Measurements from ENCODE around the gene COL4A4. TPM values are rescaled to one million over a fixed set of nuclear protein-coding genes. Genes with fewer than 3 reads are reported as not detected.

The COL4A4 gene
- total and polyA plus RNA-seq, 12 donors = 0.44 to 41.6 (median 22.1) TPM

DNA sequence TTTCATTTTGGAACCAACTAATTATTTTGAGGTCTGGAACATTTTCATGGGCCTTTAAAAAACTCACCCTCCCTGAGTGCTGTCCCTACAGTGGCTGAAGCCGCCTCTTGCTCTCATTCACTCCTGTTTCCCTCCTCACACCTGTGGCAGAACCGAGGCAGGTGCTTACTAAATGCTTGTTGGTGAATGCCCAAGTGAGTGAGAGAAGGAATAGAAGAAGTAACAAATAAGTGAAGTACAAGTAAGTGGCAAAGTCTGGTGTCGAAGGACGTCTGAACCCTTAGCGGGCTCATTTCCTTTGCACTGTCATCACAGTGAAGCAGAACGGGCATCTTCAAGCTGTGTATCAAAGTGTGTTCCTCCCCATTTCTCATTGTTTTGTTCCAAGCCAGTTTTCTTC, 192.9 kb downstream of the COL4A4 start:
- intact Hi-C loops (cut with DNase I) = no loop called here
- Histone ChIP-seq H3K4me1 (replicated peaks in 1 of 2) (no peaks in the 10 kb centered on the region), H3K9me3 (replicated peaks in 1 of 3) (no peaks in the 10 kb centered on the region), H3K27me3 (no peaks in the 10 kb centered on the region), H3K4me3 (no peak overlapping the region), H3K27ac (no peak overlapping the region), H3K36me3 (replicated peaks in 1 of 2) (no peaks in the 10 kb centered on the region)
- DNase-seq = no peak
- TF ChIP-seq, protein P1, sequence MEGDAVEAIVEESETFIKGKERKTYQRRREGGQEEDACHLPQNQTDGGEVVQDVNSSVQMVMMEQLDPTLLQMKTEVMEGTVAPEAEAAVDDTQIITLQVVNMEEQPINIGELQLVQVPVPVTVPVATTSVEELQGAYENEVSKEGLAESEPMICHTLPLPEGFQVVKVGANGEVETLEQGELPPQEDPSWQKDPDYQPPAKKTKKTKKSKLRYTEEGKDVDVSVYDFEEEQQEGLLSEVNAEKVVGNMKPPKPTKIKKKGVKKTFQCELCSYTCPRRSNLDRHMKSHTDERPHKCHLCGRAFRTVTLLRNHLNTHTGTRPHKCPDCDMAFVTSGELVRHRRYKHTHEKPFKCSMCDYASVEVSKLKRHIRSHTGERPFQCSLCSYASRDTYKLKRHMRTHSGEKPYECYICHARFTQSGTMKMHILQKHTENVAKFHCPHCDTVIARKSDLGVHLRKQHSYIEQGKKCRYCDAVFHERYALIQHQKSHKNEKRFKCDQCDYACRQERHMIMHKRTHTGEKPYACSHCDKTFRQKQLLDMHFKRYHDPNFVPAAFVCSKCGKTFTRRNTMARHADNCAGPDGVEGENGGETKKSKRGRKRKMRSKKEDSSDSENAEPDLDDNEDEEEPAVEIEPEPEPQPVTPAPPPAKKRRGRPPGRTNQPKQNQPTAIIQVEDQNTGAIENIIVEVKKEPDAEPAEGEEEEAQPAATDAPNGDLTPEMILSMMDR (IDR thresholded peaks at IDR 0.05) = no peak
- TF ChIP-seq POLR2A (IDR thresholded peaks at IDR 0.05) = no peak
- WGBS, 4 donors = 85 to 89% (median 88%) methylated on average over 6 of the region's 6 CpGs

DNA sequence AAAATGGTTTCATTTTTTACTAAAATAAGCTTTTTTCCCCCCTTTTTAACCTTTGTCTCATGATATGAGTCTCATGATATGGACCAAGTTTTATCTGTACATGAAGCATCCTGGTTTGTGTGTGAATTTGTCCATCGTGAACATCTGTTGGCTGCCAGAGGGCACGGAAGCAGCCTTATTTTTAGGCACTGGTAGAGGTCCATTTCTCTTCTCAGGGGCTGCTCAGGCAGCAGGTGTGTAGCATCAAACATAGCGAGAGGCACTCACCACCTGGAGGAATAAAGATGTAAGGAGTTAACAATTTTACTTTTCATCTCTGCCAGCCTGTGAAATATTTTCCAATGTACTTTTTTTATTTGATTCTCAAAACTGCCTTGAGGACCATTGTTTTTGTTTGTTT, 193.6 kb downstream of the COL4A4 start:
- no peak overlapping the region for H3K27ac ChIP-seq
- H3K9me3 ChIP-seq (replicated peaks in 1 of 3) = no peaks in the 10 kb centered on the region
- WGBS, 4 donors = 77 to 90% (median 85%) methylated on average over 3 of the region's 3 CpGs
- TF ChIP-seq POLR2A (IDR thresholded peaks at IDR 0.05) = no peak
- no peaks in the 10 kb centered on the region for H3K4me1 ChIP-seq (replicated peaks in 1 of 2)
- no peak overlapping the region for H3K4me3 ChIP-seq
- no peaks in the 10 kb centered on the region for H3K36me3 ChIP-seq (replicated peaks in 1 of 2)
- H3K27me3 ChIP-seq = no peaks in the 10 kb centered on the region
- no peak for DNase-seq
- intact Hi-C loops (cut with DNase I) = no loop called here

DNA sequence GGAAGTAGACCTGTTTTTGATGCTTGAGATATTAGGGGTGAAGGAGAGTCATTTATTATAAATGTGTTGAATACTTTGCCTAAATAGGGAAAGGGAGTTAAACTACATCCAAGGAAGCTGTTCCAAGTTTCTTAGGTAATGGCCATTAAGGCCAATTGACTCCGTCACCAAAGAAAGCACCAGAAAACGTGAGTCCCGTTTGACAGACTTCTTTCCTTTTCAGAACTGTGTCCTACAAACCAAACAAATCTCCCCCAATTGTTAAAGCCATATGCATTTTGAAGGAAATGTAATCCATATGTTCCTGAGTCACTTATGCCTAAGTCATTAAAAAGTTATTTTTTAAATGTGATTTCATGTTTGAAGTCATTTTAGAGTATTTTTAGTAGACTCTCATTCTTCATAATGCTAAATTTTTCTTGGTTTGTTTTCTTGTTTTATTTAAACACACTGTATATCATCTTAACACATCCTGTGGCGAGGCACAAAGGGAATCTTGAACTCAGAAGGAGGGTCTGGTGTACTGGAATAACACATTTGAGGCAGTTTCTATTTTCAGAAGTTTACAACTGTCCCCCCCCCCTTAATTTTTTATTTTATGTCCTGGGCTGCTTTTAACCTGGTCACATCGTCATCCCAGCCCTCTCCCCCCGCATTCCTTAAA, 194.5 kb downstream of the COL4A4 start:
- Histone ChIP-seq H3K4me3 (no peak overlapping the region), H3K27me3 (no peaks in the 10 kb centered on the region), H3K9me3 (replicated peaks in 1 of 3) (no peaks in the 10 kb centered on the region), H3K27ac (no peak overlapping the region), H3K36me3 (replicated peaks in 1 of 2) (no peaks in the 10 kb centered on the region), H3K4me1 (replicated peaks in 1 of 2) (no peaks in the 10 kb centered on the region)
- no peak for DNase-seq
- intact Hi-C loops (cut with DNase I) = no loop called here
- WGBS, 4 donors = 77 to 87% (median 80%) methylated on average over 6 of the region's 6 CpGs
- TF ChIP-seq, protein P1 (IDR thresholded peaks at IDR 0.05) = no peak
- TF ChIP-seq POLR2A (IDR thresholded peaks at IDR 0.05) = no peak

DNA sequence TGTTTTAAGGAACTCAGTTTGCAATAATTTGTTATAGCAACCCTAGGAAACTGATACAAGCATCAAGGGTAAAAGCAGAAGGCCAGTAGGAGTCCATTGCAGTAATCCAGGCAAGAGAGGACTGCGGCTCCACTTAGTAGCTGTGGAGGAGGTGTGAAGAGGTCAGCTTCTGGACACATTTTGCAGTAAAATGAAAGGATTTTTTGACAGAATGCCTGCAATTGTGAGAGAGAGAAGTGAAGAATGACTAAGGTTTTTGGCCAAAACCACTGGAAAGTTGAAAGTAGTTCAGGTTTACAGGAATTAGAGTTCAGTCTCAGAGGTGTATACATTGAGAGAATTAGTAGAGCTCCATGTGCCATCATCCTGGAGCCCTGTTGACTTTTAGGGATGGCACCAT, 198.6 kb downstream of the COL4A4 start:
- no peak for TF ChIP-seq POLR2A (IDR thresholded peaks at IDR 0.05)
- TF ChIP-seq, protein P1 (IDR thresholded peaks at IDR 0.05) = no peak
- intact Hi-C loops (cut with DNase I) = no loop called here
- Histone ChIP-seq H3K4me3 (no peak overlapping the region), H3K27ac (no peak overlapping the region), H3K27me3 (no peaks in the 10 kb centered on the region), H3K4me1 (replicated peaks in 1 of 2) (peaks cover 0 to 8% of the 10 kb centered on the region in 2 donors), H3K9me3 (replicated peaks in 1 of 3) (no peaks in the 10 kb centered on the region), H3K36me3 (replicated peaks in 1 of 2) (no peaks in the 10 kb centered on the region)
- WGBS, 4 donors = 93 to 100% (median 99%) methylated on average over 1 of the region's 1 CpG
- no peak for DNase-seq

DNA sequence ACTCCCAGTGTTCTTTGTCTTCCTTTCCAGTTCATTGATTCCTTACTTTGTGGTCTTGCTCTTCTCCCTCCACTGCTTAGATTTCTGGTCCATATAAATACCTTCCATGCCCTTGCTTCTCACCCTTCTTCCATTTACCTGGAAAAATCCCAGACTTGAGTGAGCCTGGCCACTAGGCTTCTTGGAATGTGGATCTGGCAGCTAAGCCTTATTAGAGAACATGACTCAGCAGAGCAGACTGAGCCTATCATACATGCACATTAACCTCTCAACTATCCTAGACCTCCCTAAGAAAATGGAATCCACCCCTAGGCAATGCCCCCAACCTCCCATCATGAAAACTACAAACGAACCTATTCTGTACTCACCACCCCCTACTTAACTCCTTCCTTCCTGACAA, 200.5 kb downstream of the COL4A4 start:
- no peak for TF ChIP-seq POLR2A (IDR thresholded peaks at IDR 0.05)
- TF ChIP-seq, protein P1 (IDR thresholded peaks at IDR 0.05) = no peak
- Histone ChIP-seq H3K27ac (no peak overlapping the region), H3K4me1 (replicated peaks in 1 of 2) (peaks cover 0 to 8% of the 10 kb centered on the region in 2 donors), H3K4me3 (no peak overlapping the region), H3K9me3 (replicated peaks in 1 of 3) (no peaks in the 10 kb centered on the region), H3K36me3 (replicated peaks in 1 of 2) (no peaks in the 10 kb centered on the region), H3K27me3 (no peaks in the 10 kb centered on the region)
- no peak for DNase-seq
- 63 to 76% (median 69%) methylated on average over 1 of the region's 1 CpG for WGBS, 4 donors
- intact Hi-C loops (cut with DNase I) = no loop called here
